Spleen (tissue), 7 donors: ENCODE measurements around the gene DACH1.

Experiments
- POLR2A ChIP-seq, 3 donors: fragments of 450-650 bp; IDR thresholded peaks; one replicate each; pipeline ENCODE4 v1.5.1; 2017; ENCODE audit warnings: antibody characterized with exemption in 3 of 3, mild to moderate bottlenecking in 1 of 3
- TF ChIP-seq, protein P1 (sequence below), 11 experiments: fragments of 200-600 bp in 7 of 11; fragments of 450-650 bp in 4 of 11; sonication (generic) in 4 of 11; IDR thresholded peaks in 8 of 11; conservative IDR thresholded peaks in 3 of 11; 1 replicate in 7 of 11; 2 replicates in 4 of 11; pipeline versions ENCODE4 v1.4.0 to v1.8.0; 2016 to 2021; ENCODE audit warnings: antibody characterized with exemption in 11 of 11, inconsistent platforms in 4 of 11, mild to moderate bottlenecking in 1 of 11
- donor health status: DM: no; HTN: no; CAD: no; lungs with moderate emphysema.
- donor health status: DM: no; HTN: no; CAD: no.
- donor health status: DM: no; HTN: no; CAD: no.

DNA sequence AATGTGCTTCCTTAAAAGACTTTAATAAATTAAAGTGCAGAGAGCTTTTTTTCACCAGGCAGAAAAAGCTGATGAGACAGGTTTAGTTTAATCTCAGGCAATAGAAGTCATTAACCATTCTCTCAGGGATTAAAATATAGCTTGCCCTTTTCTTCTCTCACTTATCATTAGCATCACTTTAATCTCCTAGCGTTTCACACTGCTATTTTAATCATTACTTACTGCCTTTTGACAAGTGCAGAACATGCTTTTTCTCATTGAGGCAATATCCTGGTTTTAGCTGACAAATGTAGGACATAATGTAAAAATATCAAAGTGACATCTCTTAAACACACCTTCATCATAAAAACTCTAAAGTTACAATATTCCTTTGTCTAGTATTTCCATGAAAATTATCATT lies 94.6 kb downstream of the DACH1 start:
- TF ChIP-seq POLR2A (IDR thresholded peaks at IDR 0.05) = no peak
- TF ChIP-seq, protein P1, sequence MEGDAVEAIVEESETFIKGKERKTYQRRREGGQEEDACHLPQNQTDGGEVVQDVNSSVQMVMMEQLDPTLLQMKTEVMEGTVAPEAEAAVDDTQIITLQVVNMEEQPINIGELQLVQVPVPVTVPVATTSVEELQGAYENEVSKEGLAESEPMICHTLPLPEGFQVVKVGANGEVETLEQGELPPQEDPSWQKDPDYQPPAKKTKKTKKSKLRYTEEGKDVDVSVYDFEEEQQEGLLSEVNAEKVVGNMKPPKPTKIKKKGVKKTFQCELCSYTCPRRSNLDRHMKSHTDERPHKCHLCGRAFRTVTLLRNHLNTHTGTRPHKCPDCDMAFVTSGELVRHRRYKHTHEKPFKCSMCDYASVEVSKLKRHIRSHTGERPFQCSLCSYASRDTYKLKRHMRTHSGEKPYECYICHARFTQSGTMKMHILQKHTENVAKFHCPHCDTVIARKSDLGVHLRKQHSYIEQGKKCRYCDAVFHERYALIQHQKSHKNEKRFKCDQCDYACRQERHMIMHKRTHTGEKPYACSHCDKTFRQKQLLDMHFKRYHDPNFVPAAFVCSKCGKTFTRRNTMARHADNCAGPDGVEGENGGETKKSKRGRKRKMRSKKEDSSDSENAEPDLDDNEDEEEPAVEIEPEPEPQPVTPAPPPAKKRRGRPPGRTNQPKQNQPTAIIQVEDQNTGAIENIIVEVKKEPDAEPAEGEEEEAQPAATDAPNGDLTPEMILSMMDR (IDR thresholded peaks at IDR 0.05 in 8 of 11, conservative IDR thresholded peaks at IDR 0.05 in 3 of 11) = no peak
